Stimulated activated CD4-positive, alpha-beta T cell treated with anti-CD3 and anti-CD28 coated beads, Interleukin-4, amount 100 ng/mL, for 24 hours (primary cell): ENCODE measurements around the gene OCLN.
"Not testable (repeated sequence)": the region's sequence is repeated elsewhere in the genome, so short reads cannot be mapped to it uniquely, and the experiment has no call there.

Experiments used
- DNase-seq: peaks from one replicate; pipeline ENCODE4 v3.0.0-alpha.2; 2020

Gene OCLN

GRCh38 chr5:69492923-69493395 is 369 bp downstream of the OCLN start:
- DNase-seq = no peak

- peak; percentile 3 for DNase-seq
Measured at GRCh38 chr5:69493396-69494133, 975 bp downstream of the OCLN start.

GRCh38 chr5:69494452-69494851 is 1.9 kb downstream of the OCLN start:
- DNase-seq = no peak

GRCh38 chr5:69497006-69497520 is 4.5 kb downstream of the OCLN start:
- no peak for DNase-seq

- DNase-seq = no peak
Measured at GRCh38 chr5:69498384-69498783, 5.8 kb downstream of the OCLN start.

- DNase-seq = no peak
Measured at GRCh38 chr5:69502367-69502766, 9.8 kb downstream of the OCLN start.

- no peak for DNase-seq
Measured at GRCh38 chr5:69502767-69503488, 10.3 kb downstream of the OCLN start.

- no peak for DNase-seq
Measured at GRCh38 chr5:69504036-69504435, 11.4 kb downstream of the OCLN start.

GRCh38 chr5:69505306-69505705 is 12.7 kb downstream of the OCLN start:
- no peak for DNase-seq

GRCh38 chr5:69509212-69509611 is 16.6 kb downstream of the OCLN start:
- no peak for DNase-seq

GRCh38 chr5:69510694-69511093 is 18.1 kb downstream of the OCLN start:
- DNase-seq = no peak

- no peak for DNase-seq
Measured at GRCh38 chr5:69512740-69513260, 20.2 kb downstream of the OCLN start.

GRCh38 chr5:69515570-69515969 is 23.0 kb downstream of the OCLN start:
- DNase-seq = not testable (repeated sequence)

GRCh38 chr5:69516769-69517168 is 24.2 kb downstream of the OCLN start:
- DNase-seq = no peak

- DNase-seq = no peak
Measured at GRCh38 chr5:69517763-69518212, 25.2 kb downstream of the OCLN start.

- DNase-seq = no peak
Measured at GRCh38 chr5:69519285-69519684, 26.7 kb downstream of the OCLN start.

- DNase-seq = no peak
Measured at GRCh38 chr5:69522035-69522434, 29.4 kb downstream of the OCLN start.

GRCh38 chr5:69525490-69525889 is 32.9 kb downstream of the OCLN start:
- no peak for DNase-seq

GRCh38 chr5:69526660-69527059 is 34.1 kb downstream of the OCLN start:
- DNase-seq = no peak

- DNase-seq = no peak
Measured at GRCh38 chr5:69527128-69527770, 34.7 kb downstream of the OCLN start.

GRCh38 chr5:69528035-69528434 is 35.4 kb downstream of the OCLN start:
- DNase-seq = no peak

GRCh38 chr5:69528609-69529008 is 36.0 kb downstream of the OCLN start:
- no peak for DNase-seq
